Right lobe of liver (tissue), 6 donors: ENCODE data around the gene FAM110A. TPM values are rescaled to one million over a fixed set of nuclear protein-coding genes. Genes with fewer than 3 reads are reported as not detected.

ENCODE experiments used
- ATAC-seq, 4 donors: fragments of 200-7000 bp; cut with Tn5 transposase; one replicate each; pipeline ENCODE4 v1.9.1; 2020; ENCODE audit warnings: mild to moderate bottlenecking in 4 of 4, moderate library complexity in 4 of 4
- DNase-seq, 3 donors: peaks; one replicate each; pipeline ENCODE4 v3.0.0-alpha.2; 2020
- H3K27ac ChIP-seq, 3 donors: fragments of 200-600 bp; one replicate each; pipeline ENCODE4 v1.8.0; 2022
- H3K27me3 ChIP-seq, 2 donors: fragments of 200-600 bp; one replicate each; pipeline ENCODE4 v1.8.0; 2022
- H3K36me3 ChIP-seq, 4 donors: fragments of 200-600 bp; sonication (generic) in 1 of 4; one replicate each; pipeline versions ENCODE4 v1.5.1 to v1.8.0; 2017 to 2022; ENCODE audit warnings: control low read depth in 1 of 4
- H3K4me1 ChIP-seq, 4 donors: fragments of 200-600 bp; sonication (generic) in 1 of 4; one replicate each; pipeline versions ENCODE4 v1.5.1 to v1.8.0; 2017 to 2022; ENCODE audit warnings: control low read depth in 1 of 4
- H3K4me3 ChIP-seq, 3 donors: fragments of 200-600 bp; one replicate each; pipeline ENCODE4 v1.8.0; 2022
- H3K9me3 ChIP-seq, 4 donors: fragments of 200-600 bp; sonication (generic) in 1 of 4; one replicate each; pipeline versions ENCODE4 v1.5.1 to v1.8.0; 2017 to 2022; ENCODE audit warnings: control low read depth in 1 of 4
- CTCF ChIP-seq, 4 donors: fragments of 200-600 bp in 3 of 4; fragments of 450-650 bp in 1 of 4; IDR thresholded peaks; one replicate each; pipeline versions ENCODE4 v1.5.1 to v1.8.0; 2016 to 2022; ENCODE audit warnings: antibody characterized with exemption in 4 of 4, mild to moderate bottlenecking in 2 of 4
- POLR2A ChIP-seq: fragments of 450-650 bp; IDR thresholded peaks from one replicate; pipeline ENCODE4 v1.6.1; 2017; ENCODE audit warnings: antibody characterized with exemption, mild to moderate bottlenecking
- WGBS: methylation state at CpG from one replicate; pipeline ENCODE4 v1.1.6; 2018; ENCODE audit warnings: low coverage, low lambda C conversion rate; ENCODE audit not compliant: insufficient coverage; ENCODE audit errors: missing lambda C conversion rate; 5-methylcytosine and 5-hydroxymethylcytosine counted together
- intact Hi-C, 2 donors: fragments of 100-400 bp; cut with DNase I; formaldehyde crosslinking; loops; one replicate each; pipeline versions ENCODE4 v1.11.2 to v1.14.1; 2022
- total RNA-seq, 6 experiments: library from RNA; depleted of rRNA in 2 of 6; stranded (reverse); fragments of >200 nt in 2 of 6; fragmentation: NEBNext Ultra II Directional in 3 of 6; extraction: Animal tissue kit (Norgen Biotek cat#: 25700) in 3 of 6; gene quantifications; one replicate each; pipeline versions ENCODE4 v1.1.0 to v1.2.4, GENCODE V29; 2016 to 2023
- donor health status: DM: no; HTN: yes; CAD: no.
- donor health status: DM: no; HTN: no; CAD: no.
- donor health status: DM: no; HTN: no; CAD: no.
- donor health status: DM: no; HTN: yes; CAD: no.
- donor health status: DM: no; HTN: yes; CAD: no.

FAM110A gene
- total RNA-seq, 6 experiments from 2014 or later: 1.4 to 4.1 (median 2.7) TPM

- Histone ChIP-seq H3K4me3 (no peak overlapping the region), H3K4me1 (peaks cover 0 to 22% (median 0%) of the 10 kb centered on the region in 4 donors), H3K27ac (no peak overlapping the region), H3K9me3 (no peaks in the 10 kb centered on the region), H3K27me3 (no peaks in the 10 kb centered on the region), H3K36me3 (no peaks in the 10 kb centered on the region)
- intact Hi-C loops: no loop called here
- ATAC-seq (no peak), DNase-seq (no peak)
- WGBS: 68% methylated on average over 2 of the region's 2 CpGs
- TF ChIP-seq POLR2A: no peak
- TF ChIP-seq CTCF (IDR thresholded peaks at IDR 0.05): no peak
Measured at GRCh38 chr20:842547-842940, 9.0 kb downstream of the FAM110A start.

- Histone ChIP-seq H3K9me3 (no peaks in the 10 kb centered on the region), H3K4me1 (peaks cover 0 to 22% (median 0%) of the 10 kb centered on the region in 4 donors), H3K27ac (no peak overlapping the region), H3K27me3 (no peaks in the 10 kb centered on the region), H3K36me3 (no peaks in the 10 kb centered on the region), H3K4me3 (no peak overlapping the region)
- no peak for TF ChIP-seq POLR2A
- TF ChIP-seq CTCF (IDR thresholded peaks at IDR 0.05): no peak
- 69% methylated on average over 3 of the region's 9 CpGs for WGBS
- ATAC-seq (no peak), DNase-seq (no peak)
- intact Hi-C loops: no loop called here
Measured at GRCh38 chr20:843912-844311, 10.4 kb downstream of the FAM110A start.

- peak overlapping the region; percentile 14 to 24 (median 18) for H3K4me3 ChIP-seq
- TF ChIP-seq POLR2A: no peak
- TF ChIP-seq CTCF (IDR thresholded peaks at IDR 0.05): no peak
- peaks cover 0 to 22% (median 0%) of the 10 kb centered on the region in 4 donors for H3K4me1 ChIP-seq
- WGBS: 16% methylated on average over 17 of the region's 47 CpGs
- no peaks in the 10 kb centered on the region for H3K27me3 ChIP-seq
- ATAC-seq (peak; percentile 82 to 89 (median 89)), DNase-seq (peak; percentile 79 to 87 (median 85))
- H3K9me3 ChIP-seq: no peaks in the 10 kb centered on the region
- no peaks in the 10 kb centered on the region for H3K36me3 ChIP-seq
- intact Hi-C loops: no loop called here
- no peak overlapping the region for H3K27ac ChIP-seq
Measured at GRCh38 chr20:844473-845225, 11.1 kb downstream of the FAM110A start.

GRCh38 chr20:845226-845868 lies 11.8 kb downstream of the FAM110A start:
- WGBS: 61% methylated on average over 11 of the region's 50 CpGs
- Histone ChIP-seq H3K4me3 (peak overlapping the region in 1 of 3 donors; percentile 24), H3K9me3 (no peaks in the 10 kb centered on the region), H3K36me3 (no peaks in the 10 kb centered on the region), H3K27ac (peak overlapping the region in 1 of 3 donors; percentile 13), H3K4me1 (peaks cover 0 to 22% (median 0%) of the 10 kb centered on the region in 4 donors), H3K27me3 (no peaks in the 10 kb centered on the region)
- TF ChIP-seq POLR2A (no peak), CTCF (IDR thresholded peaks at IDR 0.05) (no peak)
- DNase-seq (no peak), ATAC-seq (no peak)
- intact Hi-C loops: no loop called here
